Measurements from ENCODE around the gene ABCC9. TPM values are rescaled to one million over a fixed set of nuclear protein-coding genes. Genes with fewer than 3 reads are reported as not detected.

The ABCC9 gene
- total and polyA plus RNA-seq, 10 donors: 0.42 to 21.8 (median 14.2) TPM

DNA sequence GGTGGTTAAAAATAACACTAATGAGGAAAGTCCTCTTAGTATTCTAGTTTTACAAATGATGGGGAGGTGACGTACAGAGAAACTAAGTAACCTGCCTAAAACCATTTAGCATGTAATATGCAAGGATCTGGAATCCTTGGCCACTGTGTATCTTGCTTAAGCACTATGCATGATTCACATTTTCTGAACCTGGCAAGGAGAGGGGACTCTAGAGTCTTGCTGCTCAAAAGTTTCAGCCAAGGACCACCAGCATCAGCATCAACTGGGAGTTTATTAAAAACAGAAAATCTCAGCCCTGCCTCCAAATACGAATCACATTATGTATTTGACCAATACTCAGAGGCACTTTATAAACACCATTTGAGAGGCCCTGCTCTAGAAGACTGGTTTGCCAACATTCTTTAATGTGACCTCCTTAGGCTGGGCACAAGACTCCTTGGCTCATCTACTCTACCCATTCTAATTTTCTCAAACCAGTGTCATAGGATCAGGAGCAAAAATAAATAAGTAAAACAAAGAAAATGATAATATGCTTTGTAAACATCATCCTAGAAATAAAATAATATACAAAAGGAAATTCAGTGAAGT lies 52.9 kb downstream of the ABCC9 start:
- Histone ChIP-seq H3K9me3 (peaks cover 0 to 3% (median 0%) of the 10 kb centered on the region in 8 donors), H3K4me3 (no peak overlapping the region), H3K27ac (no peak overlapping the region), H3K27me3 (replicated peaks in 1 of 7) (no peaks in the 10 kb centered on the region), H3K4me1 (no peaks in the 10 kb centered on the region), H3K36me3 (no peaks in the 10 kb centered on the region)
- no peak for TF ChIP-seq POLR2A (IDR thresholded peaks at IDR 0.05)
- TF ChIP-seq, protein P1, sequence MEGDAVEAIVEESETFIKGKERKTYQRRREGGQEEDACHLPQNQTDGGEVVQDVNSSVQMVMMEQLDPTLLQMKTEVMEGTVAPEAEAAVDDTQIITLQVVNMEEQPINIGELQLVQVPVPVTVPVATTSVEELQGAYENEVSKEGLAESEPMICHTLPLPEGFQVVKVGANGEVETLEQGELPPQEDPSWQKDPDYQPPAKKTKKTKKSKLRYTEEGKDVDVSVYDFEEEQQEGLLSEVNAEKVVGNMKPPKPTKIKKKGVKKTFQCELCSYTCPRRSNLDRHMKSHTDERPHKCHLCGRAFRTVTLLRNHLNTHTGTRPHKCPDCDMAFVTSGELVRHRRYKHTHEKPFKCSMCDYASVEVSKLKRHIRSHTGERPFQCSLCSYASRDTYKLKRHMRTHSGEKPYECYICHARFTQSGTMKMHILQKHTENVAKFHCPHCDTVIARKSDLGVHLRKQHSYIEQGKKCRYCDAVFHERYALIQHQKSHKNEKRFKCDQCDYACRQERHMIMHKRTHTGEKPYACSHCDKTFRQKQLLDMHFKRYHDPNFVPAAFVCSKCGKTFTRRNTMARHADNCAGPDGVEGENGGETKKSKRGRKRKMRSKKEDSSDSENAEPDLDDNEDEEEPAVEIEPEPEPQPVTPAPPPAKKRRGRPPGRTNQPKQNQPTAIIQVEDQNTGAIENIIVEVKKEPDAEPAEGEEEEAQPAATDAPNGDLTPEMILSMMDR (IDR thresholded peaks at IDR 0.05 in 8 of 11, conservative IDR thresholded peaks at IDR 0.05 in 3 of 11): no peak
- no peak for TF ChIP-seq POLR2AphosphoS5 (IDR thresholded peaks at IDR 0.05)
- DNase-seq: no peak
- intact Hi-C loops (cut with DNase I; ENCODE audit: low total_unique reads): no loop called here
- WGBS, 5 donors: 74 to 88% (median 79%) methylated on average over 2 of the region's 2 CpGs

DNA sequence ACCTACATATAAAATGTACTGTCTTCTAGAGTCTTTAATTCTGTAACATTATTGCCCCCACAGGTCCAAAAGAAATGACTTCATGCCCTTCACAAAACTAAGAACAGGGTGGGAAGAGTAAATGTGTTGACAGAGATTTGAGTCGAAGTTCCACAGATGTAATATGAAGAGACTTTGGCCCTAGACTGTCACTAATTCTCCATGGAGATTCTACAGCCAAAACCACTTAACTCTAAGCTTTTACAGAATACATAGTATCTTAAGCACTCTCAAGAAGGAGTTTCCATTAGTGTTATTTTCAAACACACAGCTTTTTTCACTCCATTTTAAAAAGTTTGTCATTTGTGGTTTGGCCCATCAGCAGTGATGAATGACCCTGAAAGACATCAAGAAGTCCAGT lies 56.3 kb downstream of the ABCC9 start:
- WGBS, 5 donors: 54 to 65% (median 62%) methylated on average over 1 of the region's 1 CpG
- Histone ChIP-seq H3K4me1 (no peaks in the 10 kb centered on the region), H3K36me3 (no peaks in the 10 kb centered on the region), H3K9me3 (no peaks in the 10 kb centered on the region), H3K27ac (no peak overlapping the region), H3K27me3 (replicated peaks in 1 of 7) (no peaks in the 10 kb centered on the region), H3K4me3 (no peak overlapping the region)
- DNase-seq: no peak
- intact Hi-C loops (cut with DNase I; ENCODE audit: low total_unique reads): no loop called here
- TF ChIP-seq, protein P1 (IDR thresholded peaks at IDR 0.05 in 8 of 11, conservative IDR thresholded peaks at IDR 0.05 in 3 of 11): no peak
- TF ChIP-seq POLR2AphosphoS5 (IDR thresholded peaks at IDR 0.05) (no peak), POLR2A (IDR thresholded peaks at IDR 0.05) (no peak)

DNA sequence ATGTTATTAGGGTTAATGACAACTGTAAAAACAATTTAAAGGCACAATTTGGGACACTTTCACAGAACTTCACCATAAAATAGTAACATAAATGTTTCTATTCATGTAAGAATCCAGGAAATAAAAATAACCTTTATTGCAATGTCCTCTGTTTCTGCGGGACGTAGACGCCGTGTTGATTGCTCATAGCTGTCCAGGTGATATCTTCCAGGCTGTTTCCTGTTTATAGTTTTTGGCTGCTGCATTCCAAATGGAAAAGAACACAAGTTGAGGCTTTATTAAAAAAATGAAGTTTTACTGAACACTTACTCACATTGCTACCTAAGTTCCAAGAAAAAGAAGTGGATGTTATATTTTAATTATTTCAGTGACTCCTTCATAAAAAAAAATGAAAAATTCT lies 58.6 kb downstream of the ABCC9 start:
- TF ChIP-seq POLR2AphosphoS5 (IDR thresholded peaks at IDR 0.05) (no peak), POLR2A (IDR thresholded peaks at IDR 0.05) (no peak)
- TF ChIP-seq, protein P1 (IDR thresholded peaks at IDR 0.05 in 8 of 11, conservative IDR thresholded peaks at IDR 0.05 in 3 of 11): no peak
- no peak overlapping the region for H3K4me3 ChIP-seq
- intact Hi-C loops (cut with DNase I; ENCODE audit: low total_unique reads): no loop called here
- H3K27ac ChIP-seq: no peak overlapping the region
- DNase-seq: no peak
- 69 to 82% (median 78%) methylated on average over 4 of the region's 4 CpGs for WGBS, 5 donors
- no peaks in the 10 kb centered on the region for H3K27me3 ChIP-seq (replicated peaks in 1 of 7)
- no peaks in the 10 kb centered on the region for H3K36me3 ChIP-seq
- no peaks in the 10 kb centered on the region for H3K4me1 ChIP-seq
- no peaks in the 10 kb centered on the region for H3K9me3 ChIP-seq

DNA sequence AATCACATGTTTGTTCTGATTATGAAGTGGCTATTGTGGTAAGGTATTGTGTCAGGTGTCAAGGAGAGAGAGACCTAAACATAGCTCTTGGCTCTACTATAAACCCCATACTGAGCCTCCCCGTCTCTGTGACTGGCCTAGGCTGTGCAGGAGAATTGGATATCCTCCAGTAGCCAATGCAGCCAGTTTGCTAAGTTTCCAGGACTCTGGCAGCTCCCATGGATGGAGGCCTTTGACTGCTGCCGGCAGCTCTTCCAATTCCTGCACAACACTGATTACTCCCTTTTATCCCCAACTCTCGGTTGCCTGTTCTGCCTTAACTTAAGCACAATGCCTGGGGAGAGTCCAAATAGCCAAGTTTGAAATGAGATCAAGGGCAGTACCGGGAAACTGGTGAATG lies 59.3 kb downstream of the ABCC9 start:
- WGBS, 5 donors: 45 to 72% (median 69%) methylated on average over 4 of the region's 4 CpGs
- no peak for DNase-seq
- Histone ChIP-seq H3K36me3 (no peaks in the 10 kb centered on the region), H3K4me1 (no peaks in the 10 kb centered on the region), H3K27ac (no peak overlapping the region), H3K27me3 (replicated peaks in 1 of 7) (no peaks in the 10 kb centered on the region), H3K4me3 (no peak overlapping the region), H3K9me3 (no peaks in the 10 kb centered on the region)
- intact Hi-C loops (cut with DNase I; ENCODE audit: low total_unique reads): no loop called here
- TF ChIP-seq POLR2AphosphoS5 (IDR thresholded peaks at IDR 0.05): no peak
- no peak for TF ChIP-seq POLR2A (IDR thresholded peaks at IDR 0.05)
- TF ChIP-seq, protein P1 (IDR thresholded peaks at IDR 0.05 in 8 of 11, conservative IDR thresholded peaks at IDR 0.05 in 3 of 11): no peak

Measured in spleen (tissue), 11 donors.